Ovary (tissue), 3 donors: ENCODE measurements around the gene GANC.

Experiments
- CTCF ChIP-seq, 3 donors: fragments of 450-650 bp in 2 of 3; fragments of 200-600 bp in 1 of 3; IDR thresholded peaks; one replicate each; pipeline versions ENCODE4 v1.5.1 to v1.8.0; 2016 to 2022; ENCODE audit warnings: antibody characterized with exemption in 3 of 3, mild to moderate bottlenecking in 1 of 3
- EP300 ChIP-seq: sonication (generic); formaldehyde crosslinking; IDR thresholded peaks from one replicate; pipeline ENCODE4 v1.6.1; 2017; ENCODE audit warnings: antibody characterized with exemption
- donor health status: DM: no; HTN: no; CAD: no.

- TF ChIP-seq CTCF (IDR thresholded peaks at IDR 0.05) (no peak), EP300 (no peak)
Measured at GRCh38 chr15:42270551-42270950, 2.5 kb upstream of the GANC start.
